Transverse colon (tissue), 4 donors: ENCODE results near the gene PKP1.

Experiments used
- EP300 ChIP-seq: sonication (generic); formaldehyde crosslinking; IDR thresholded peaks from one replicate; pipeline ENCODE4 v1.6.1; 2017; ENCODE audit warnings: antibody characterized with exemption, low read depth
- POLR2A ChIP-seq: fragments of 450-650 bp; IDR thresholded peaks from one replicate; pipeline ENCODE4 v1.6.1; 2016; ENCODE audit warnings: antibody characterized with exemption, mild to moderate bottlenecking, moderate library complexity
- POLR2AphosphoS5 ChIP-seq, 3 donors: sonication (generic); formaldehyde crosslinking; IDR thresholded peaks; one replicate each; pipeline ENCODE4 v1.6.1; 2016; ENCODE audit warnings: antibody characterized with exemption in 3 of 3
- TF ChIP-seq, protein P1 (sequence below), 5 experiments: fragments of 200-600 bp in 3 of 5; fragments of 450-650 bp in 2 of 5; sonication (generic) in 3 of 5; IDR thresholded peaks; 1 replicate in 2 of 5; 2 replicates in 3 of 5; pipeline ENCODE4 v1.5.1; 2016 to 2017; ENCODE audit warnings: antibody characterized with exemption in 5 of 5, inconsistent platforms in 3 of 5, mild to moderate bottlenecking in 2 of 5, moderate library complexity in 1 of 5

DNA sequence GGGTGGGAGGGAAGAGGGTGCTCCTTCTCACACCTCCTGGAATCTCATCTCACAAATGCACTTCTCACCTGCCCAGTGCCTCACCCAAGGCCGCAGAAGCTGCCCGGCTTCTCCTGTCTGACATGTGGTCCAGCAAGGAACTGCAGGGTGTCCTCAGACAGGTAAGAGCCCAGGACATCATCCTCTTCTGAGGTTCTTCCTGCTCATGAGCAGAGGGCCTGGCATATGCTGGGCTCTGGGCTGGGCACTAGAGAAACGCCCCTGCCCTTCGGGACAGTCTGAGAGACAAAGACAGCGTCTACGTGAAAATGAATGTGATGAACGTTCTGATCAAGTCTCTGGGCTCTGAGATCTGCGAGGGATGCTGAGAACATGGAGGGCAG is 42.4 kb downstream of the PKP1 start:
- TF ChIP-seq, protein P1, sequence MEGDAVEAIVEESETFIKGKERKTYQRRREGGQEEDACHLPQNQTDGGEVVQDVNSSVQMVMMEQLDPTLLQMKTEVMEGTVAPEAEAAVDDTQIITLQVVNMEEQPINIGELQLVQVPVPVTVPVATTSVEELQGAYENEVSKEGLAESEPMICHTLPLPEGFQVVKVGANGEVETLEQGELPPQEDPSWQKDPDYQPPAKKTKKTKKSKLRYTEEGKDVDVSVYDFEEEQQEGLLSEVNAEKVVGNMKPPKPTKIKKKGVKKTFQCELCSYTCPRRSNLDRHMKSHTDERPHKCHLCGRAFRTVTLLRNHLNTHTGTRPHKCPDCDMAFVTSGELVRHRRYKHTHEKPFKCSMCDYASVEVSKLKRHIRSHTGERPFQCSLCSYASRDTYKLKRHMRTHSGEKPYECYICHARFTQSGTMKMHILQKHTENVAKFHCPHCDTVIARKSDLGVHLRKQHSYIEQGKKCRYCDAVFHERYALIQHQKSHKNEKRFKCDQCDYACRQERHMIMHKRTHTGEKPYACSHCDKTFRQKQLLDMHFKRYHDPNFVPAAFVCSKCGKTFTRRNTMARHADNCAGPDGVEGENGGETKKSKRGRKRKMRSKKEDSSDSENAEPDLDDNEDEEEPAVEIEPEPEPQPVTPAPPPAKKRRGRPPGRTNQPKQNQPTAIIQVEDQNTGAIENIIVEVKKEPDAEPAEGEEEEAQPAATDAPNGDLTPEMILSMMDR (IDR thresholded peaks at IDR 0.05), result no peak
- no peak for TF ChIP-seq POLR2A
- no peak for TF ChIP-seq EP300
- TF ChIP-seq POLR2AphosphoS5 (IDR thresholded peaks at IDR 0.05), result no peak
